Uterus (tissue), 4 donors: Measurements from ENCODE around the gene ARMC2. TPM values are rescaled to one million over a fixed set of nuclear protein-coding genes. Genes with fewer than 3 reads are reported as not detected.

Experiments used
- DNase-seq, 2 donors: peaks; one replicate each; pipeline ENCODE4 v3.0.0-alpha.2; 2019 to 2020
- H3K27ac ChIP-seq, 2 donors: fragments of 200-600 bp; sonication (generic); 1 replicate in 1 of 2; 2 replicates in 1 of 2; pipeline ENCODE4 v1.5.1; 2016 to 2018
- H3K27me3 ChIP-seq, 2 donors: fragments of 200-600 bp; sonication (generic); one replicate each; pipeline ENCODE4 v1.5.1; 2018 to 2019; ENCODE audit warnings: control low read depth in 1 of 2
- H3K36me3 ChIP-seq, 2 donors: fragments of 200-600 bp; sonication (generic); one replicate each; pipeline ENCODE4 v1.5.1; 2019; ENCODE audit warnings: control low read depth in 1 of 2
- H3K4me1 ChIP-seq, 2 donors: fragments of 200-600 bp; sonication (generic); one replicate each; pipeline ENCODE4 v1.5.1; 2018 to 2019; ENCODE audit warnings: control low read depth in 1 of 2
- H3K4me3 ChIP-seq, 2 donors: fragments of 200-600 bp; sonication (generic); 1 replicate in 1 of 2; 2 replicates in 1 of 2; pipeline ENCODE4 v1.5.1; 2018 to 2019; ENCODE audit warnings: mild to moderate bottlenecking in 1 of 2
- H3K9me3 ChIP-seq, 2 donors: fragments of 200-600 bp; sonication (generic); one replicate each; pipeline ENCODE4 v1.5.1; 2019; ENCODE audit warnings: control low read depth in 1 of 2
- CTCF ChIP-seq, 4 experiments: fragments of 200-600 bp in 2 of 4; fragments of 450-650 bp in 2 of 4; sonication (generic) in 2 of 4; IDR thresholded peaks; one replicate each; pipeline ENCODE4 v1.5.1; 2016 to 2019; ENCODE audit warnings: antibody characterized with exemption in 4 of 4, mild to moderate bottlenecking in 2 of 4, moderate library complexity in 1 of 4
- POLR2A ChIP-seq, 2 donors: fragments of 450-650 bp; IDR thresholded peaks; one replicate each; pipeline ENCODE4 v1.6.1; 2016; ENCODE audit warnings: antibody characterized with exemption in 2 of 2, mild to moderate bottlenecking in 1 of 2, moderate library complexity in 1 of 2
- intact Hi-C: fragments of 100-400 bp; cut with DNase I; formaldehyde crosslinking; loops from one replicate; pipeline ENCODE4 v1.15.1; 2023; ENCODE audit warnings: low total_unique reads
- total RNA-seq, 4 donors: library from RNA; depleted of rRNA in 3 of 4; stranded (reverse); fragments of >200 nt in 3 of 4; gene quantifications; one replicate each; pipeline versions ENCODE4 v1.1.0 to v1.2.4, GENCODE V29; 2014 to 2023
- donor health status: DM: yes; HTN: yes; CAD: no.

The ARMC2 gene
- total RNA-seq, 4 donors from 2014 or later, result 5.1 to 15.1 (median 9.1) TPM; not detected in 1

GRCh38 chr6:108869876-108870275 is 21.7 kb downstream of the ARMC2 start:
- Histone ChIP-seq H3K4me1 (no peaks in the 10 kb centered on the region), H3K4me3 (no peak overlapping the region), H3K27ac (no peak overlapping the region), H3K36me3 (no peaks in the 10 kb centered on the region), H3K9me3 (no peaks in the 10 kb centered on the region), H3K27me3 (no peaks in the 10 kb centered on the region)
- DNase-seq, result no peak
- TF ChIP-seq CTCF (IDR thresholded peaks at IDR 0.05), result no peak
- TF ChIP-seq POLR2A (IDR thresholded peaks at IDR 0.05), result no peak
- intact Hi-C loops, result no loop called here

- Histone ChIP-seq H3K9me3 (no peaks in the 10 kb centered on the region), H3K4me1 (no peaks in the 10 kb centered on the region), H3K36me3 (no peaks in the 10 kb centered on the region), H3K4me3 (no peak overlapping the region), H3K27me3 (no peaks in the 10 kb centered on the region), H3K27ac (no peak overlapping the region)
- no peak for DNase-seq
- TF ChIP-seq POLR2A (IDR thresholded peaks at IDR 0.05), result no peak
- no peak for TF ChIP-seq CTCF (IDR thresholded peaks at IDR 0.05)
- intact Hi-C loops, result no loop called here
Observed at GRCh38 chr6:108870357-108870756, 22.1 kb downstream of the ARMC2 start.

GRCh38 chr6:108872141-108872557 is 23.9 kb downstream of the ARMC2 start:
- intact Hi-C loops, result no loop called here
- H3K27me3 ChIP-seq, result no peaks in the 10 kb centered on the region
- no peak for DNase-seq
- H3K4me1 ChIP-seq, result no peaks in the 10 kb centered on the region
- no peaks in the 10 kb centered on the region for H3K36me3 ChIP-seq
- TF ChIP-seq CTCF (IDR thresholded peaks at IDR 0.05) (no peak), POLR2A (IDR thresholded peaks at IDR 0.05) (no peak)
- H3K4me3 ChIP-seq, result no peak overlapping the region
- peak overlapping the region in 1 of 2 donors; percentile 30 for H3K27ac ChIP-seq
- H3K9me3 ChIP-seq, result no peaks in the 10 kb centered on the region

- Histone ChIP-seq H3K27ac (peak overlapping the region in 1 of 2 donors; percentile 30), H3K4me3 (no peak overlapping the region), H3K36me3 (no peaks in the 10 kb centered on the region), H3K4me1 (no peaks in the 10 kb centered on the region), H3K27me3 (no peaks in the 10 kb centered on the region), H3K9me3 (no peaks in the 10 kb centered on the region)
- intact Hi-C loops, result no loop called here
- DNase-seq, result no peak
- TF ChIP-seq CTCF (IDR thresholded peaks at IDR 0.05) (no peak), POLR2A (IDR thresholded peaks at IDR 0.05) (no peak)
Observed at GRCh38 chr6:108872575-108872974, 24.4 kb downstream of the ARMC2 start.

GRCh38 chr6:108873251-108873650 is 25.0 kb downstream of the ARMC2 start:
- no peaks in the 10 kb centered on the region for H3K4me1 ChIP-seq
- no peak overlapping the region for H3K4me3 ChIP-seq
- no peaks in the 10 kb centered on the region for H3K36me3 ChIP-seq
- TF ChIP-seq CTCF (IDR thresholded peaks at IDR 0.05), result no peak
- no peak for TF ChIP-seq POLR2A (IDR thresholded peaks at IDR 0.05)
- peak overlapping the region; percentile 73 to 84 for H3K27ac ChIP-seq
- no peaks in the 10 kb centered on the region for H3K27me3 ChIP-seq
- intact Hi-C loops, result no loop called here
- DNase-seq, result no peak
- no peaks in the 10 kb centered on the region for H3K9me3 ChIP-seq
